ENCODE data around the gene P2RX3. TPM values are rescaled to one million over a fixed set of nuclear protein-coding genes. Genes with fewer than 3 reads are reported as not detected.

The P2RX3 gene
- polyA plus RNA-seq, 3 donors: 0.53 to 1.3 (median 1.1) TPM

Other genes with a start within 250 kb of the P2RX3 start
- gene LRRC55, start 156.4 kb upstream of the P2RX3 start, polyA plus RNA-seq (ENCODE audit: insufficient read length in 3 of 3): 1 to 10 TPM; 2.7 to 4.6 (median 3.0) TPM
- 100 to 1,000 TPM in 1 of 3 donors, 10 to 100 TPM in 2; 73.3 to 105 (median 82.0) TPM for gene APLNR, start 101.1 kb upstream of the P2RX3 start, polyA plus RNA-seq (ENCODE audit: insufficient read length in 3 of 3)
- 10 to 100 TPM; 64.2 to 73.0 (median 66.0) TPM for gene TNKS1BP1, start 13.4 kb upstream of the P2RX3 start, polyA plus RNA-seq (ENCODE audit: insufficient read length in 3 of 3)
- gene SSRP1, start 2.5 kb upstream of the P2RX3 start, polyA plus RNA-seq (ENCODE audit: insufficient read length in 3 of 3): 100 to 1,000 TPM; 165 to 216 (median 212) TPM
- gene PRG3, start 42.8 kb downstream of the P2RX3 start, polyA plus RNA-seq (ENCODE audit: insufficient read length in 3 of 3): 1 to 10 TPM in 1 of 3 donors, under 1 TPM in 2; 0.23 to 1.0 (median 0.59) TPM
- gene PRG2, start 52.3 kb downstream of the P2RX3 start, polyA plus RNA-seq (ENCODE audit: insufficient read length in 3 of 3): 1 to 10 TPM in 2 of 3 donors, under 1 TPM in 1; 0.98 to 1.8 (median 1.7) TPM
- gene SLC43A3, start 88.8 kb downstream of the P2RX3 start, polyA plus RNA-seq (ENCODE audit: insufficient read length in 3 of 3): 10 to 100 TPM; 22.0 to 22.2 (median 22.0) TPM
- 1 to 10 TPM; 2.3 to 3.9 (median 2.4) TPM for gene RTN4RL2, start 122.2 kb downstream of the P2RX3 start, polyA plus RNA-seq (ENCODE audit: insufficient read length in 3 of 3)
- gene SLC43A1, start 177.3 kb downstream of the P2RX3 start, polyA plus RNA-seq (ENCODE audit: insufficient read length in 3 of 3): 1 to 10 TPM; 4.5 to 7.1 (median 6.0) TPM
- 10 to 100 TPM; 32.0 to 40.3 (median 34.9) TPM for gene TIMM10, start 192.4 kb downstream of the P2RX3 start, polyA plus RNA-seq (ENCODE audit: insufficient read length in 3 of 3)
- under 1 TPM; 0.28 to 0.59 (median 0.45) TPM for gene SMTNL1, start 199.2 kb downstream of the P2RX3 start, polyA plus RNA-seq (ENCODE audit: insufficient read length in 3 of 3)
- 10 to 100 TPM; 31.9 to 38.4 (median 35.8) TPM for gene UBE2L6, start 229.3 kb downstream of the P2RX3 start, polyA plus RNA-seq (ENCODE audit: insufficient read length in 3 of 3)

Measured in renal cortex interstitium (tissue), 3 donors.